T-helper 2 cell treated with Interferon-gamma antibody and Interleukin-4, amounts not matched to agents 5 μg/mL and 100 μg/mL, for 36 hours (primary cell): Measurements from ENCODE around the gene MGP.

Source experiments
- DNase-seq: peaks from one replicate; pipeline ENCODE4 v3.0.0; 2021; ENCODE audit warnings: low spot score
- H3K27ac Mint-ChIP-seq: one replicate; pipeline ENCODE4 v1.8.0; 2021; ENCODE audit warnings: mild to moderate bottlenecking, mixed read lengths
- H3K27me3 Mint-ChIP-seq: one replicate; pipeline ENCODE4 v1.8.0; 2021; ENCODE audit warnings: low read depth, mixed read lengths
- H3K36me3 Mint-ChIP-seq: one replicate; pipeline ENCODE4 v1.8.0; 2021; ENCODE audit warnings: low read depth, mixed read lengths
- H3K4me1 Mint-ChIP-seq: one replicate; pipeline ENCODE4 v1.8.0; 2021; ENCODE audit warnings: low read depth, mixed read lengths
- H3K4me3 Mint-ChIP-seq: one replicate; pipeline ENCODE4 v1.8.0; 2022; ENCODE audit warnings: mild to moderate bottlenecking, moderate library complexity, mixed read lengths
- H3K9me3 Mint-ChIP-seq: one replicate; pipeline ENCODE4 v1.8.0; 2021; ENCODE audit warnings: mixed read lengths

Gene MGP

GRCh38 chr12:14913381-14913781 is 27.7 kb upstream of the MGP start:
- peaks cover 88% of the 10 kb centered on the region for H3K36me3 Mint-ChIP-seq
- no peak overlapping the region for H3K27ac Mint-ChIP-seq
- peaks cover 13% of the 10 kb centered on the region for H3K4me1 Mint-ChIP-seq

DNA sequence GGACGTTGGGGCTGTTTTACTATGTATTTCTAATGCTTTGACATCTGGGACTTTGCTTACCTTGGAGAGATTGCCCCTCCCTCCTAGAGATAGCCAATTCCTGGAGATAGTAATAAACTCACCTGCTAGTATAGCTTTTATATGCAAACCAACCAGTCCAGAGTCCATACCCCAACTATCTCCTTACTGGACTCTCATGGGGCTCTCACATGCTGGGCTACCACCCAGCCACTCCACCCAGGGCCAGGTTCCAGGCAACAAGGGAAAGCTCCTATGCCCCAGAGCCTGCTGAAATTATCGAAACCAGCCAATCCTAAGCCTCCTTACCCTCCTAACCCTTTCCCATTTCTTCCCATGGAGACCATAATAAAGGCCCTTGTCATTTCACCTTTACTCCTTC is 25.5 kb upstream of the MGP start:
- no peak overlapping the region for H3K4me3 Mint-ChIP-seq
- H3K9me3 Mint-ChIP-seq: no peaks in the 10 kb centered on the region
- H3K27me3 Mint-ChIP-seq: no peaks in the 10 kb centered on the region
- peaks cover 14% of the 10 kb centered on the region for H3K4me1 Mint-ChIP-seq
- no peak for DNase-seq
- H3K36me3 Mint-ChIP-seq: peaks cover 84% of the 10 kb centered on the region
- no peak overlapping the region for H3K27ac Mint-ChIP-seq

More at GRCh38 chr12:14913381-14913781, 27.7 kb upstream of the MGP start:
- H3K27me3 Mint-ChIP-seq: no peaks in the 10 kb centered on the region
- no peak for DNase-seq
- no peak overlapping the region for H3K4me3 Mint-ChIP-seq
- H3K9me3 Mint-ChIP-seq: no peaks in the 10 kb centered on the region

DNA sequence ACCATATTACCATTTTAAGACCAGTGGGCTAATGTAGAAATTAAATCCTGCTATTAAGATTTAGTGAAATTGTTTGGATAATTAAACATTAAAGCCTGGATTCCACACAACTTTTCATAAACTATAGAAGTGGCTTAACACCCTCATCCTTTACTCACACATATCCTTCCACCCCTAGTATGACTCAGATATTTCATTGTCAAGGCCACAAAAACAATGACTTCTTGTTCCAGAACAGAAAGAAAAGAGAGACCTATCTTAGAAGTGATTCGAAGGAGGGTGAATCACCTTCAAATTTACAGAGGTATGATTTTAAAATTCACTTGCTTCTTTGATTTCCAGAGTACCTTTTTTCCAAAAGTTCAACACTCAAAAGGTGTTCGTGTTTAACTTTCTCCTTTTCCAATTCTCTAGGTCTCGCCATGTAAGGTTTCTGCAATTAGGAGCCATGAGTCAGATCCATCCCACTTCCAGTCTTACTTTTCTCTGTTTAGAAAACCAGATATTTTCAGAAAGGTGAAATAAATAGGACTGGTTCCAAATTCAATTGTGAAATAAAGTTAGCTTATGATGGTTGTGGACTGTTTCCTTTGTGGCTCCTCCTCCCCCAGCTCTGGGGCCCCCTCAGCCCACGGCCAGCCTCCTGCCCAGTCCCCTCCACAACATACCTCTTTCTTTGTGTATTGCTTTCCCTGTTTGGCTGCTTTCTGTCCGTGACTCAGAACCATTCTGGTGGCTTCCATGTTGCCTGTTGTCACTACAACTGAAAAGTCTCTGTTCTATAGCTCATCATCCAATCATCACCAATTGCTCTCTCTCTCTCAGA is 24.6 kb upstream of the MGP start:
- peak; percentile 38 for DNase-seq
- Mint-ChIP-seq H3K4me1 (peaks cover 14% of the 10 kb centered on the region), H3K4me3 (no peak overlapping the region), H3K27me3 (no peaks in the 10 kb centered on the region), H3K27ac (peak overlapping the region; percentile 68), H3K9me3 (peaks cover 3% of the 10 kb centered on the region), H3K36me3 (peaks cover 81% of the 10 kb centered on the region)

- no peaks in the 10 kb centered on the region for H3K27me3 Mint-ChIP-seq
- H3K4me3 Mint-ChIP-seq: no peak overlapping the region
- DNase-seq: no peak
- no peak overlapping the region for H3K27ac Mint-ChIP-seq
- peaks cover 63% of the 10 kb centered on the region for H3K36me3 Mint-ChIP-seq
- peaks cover 3% of the 10 kb centered on the region for H3K9me3 Mint-ChIP-seq
- H3K4me1 Mint-ChIP-seq: peaks cover 14% of the 10 kb centered on the region
Measured at GRCh38 chr12:14907953-14908352, 22.3 kb upstream of the MGP start.

DNA sequence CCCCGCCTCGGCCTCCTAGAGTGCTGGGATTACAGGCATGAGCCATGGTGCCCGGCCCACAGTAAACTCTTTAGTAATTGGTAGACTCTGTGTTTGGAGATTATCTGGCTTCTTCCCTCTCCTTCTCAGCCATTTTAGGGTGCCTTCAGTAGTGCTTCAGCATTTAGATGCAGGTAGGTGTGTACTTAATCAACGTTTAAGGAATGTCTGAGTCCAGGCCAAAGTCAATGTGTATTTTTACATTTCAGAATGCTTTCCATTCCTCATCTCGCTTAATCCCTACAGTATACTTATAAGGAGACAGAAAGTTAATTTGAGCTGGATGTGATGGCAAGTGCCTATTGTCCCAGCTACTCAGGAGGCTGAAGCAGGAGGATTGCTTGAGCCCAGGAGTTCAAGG is 20.5 kb upstream of the MGP start:
- DNase-seq: no peak
- H3K9me3 Mint-ChIP-seq: peaks cover 3% of the 10 kb centered on the region
- H3K4me1 Mint-ChIP-seq: peaks cover 13% of the 10 kb centered on the region

GRCh38 chr12:14905269-14906004 is 19.8 kb upstream of the MGP start:
- H3K27me3 Mint-ChIP-seq: no peaks in the 10 kb centered on the region
- H3K4me3 Mint-ChIP-seq: no peak overlapping the region
- peaks cover 41% of the 10 kb centered on the region for H3K36me3 Mint-ChIP-seq
- H3K27ac Mint-ChIP-seq: no peak overlapping the region
- H3K9me3 Mint-ChIP-seq: peaks cover 3% of the 10 kb centered on the region
- H3K4me1 Mint-ChIP-seq: peaks cover 10% of the 10 kb centered on the region
- DNase-seq: no peak

More for the DNA sequence above, 20.5 kb upstream of the MGP start:
- H3K27me3 Mint-ChIP-seq: no peaks in the 10 kb centered on the region
- no peak overlapping the region for H3K4me3 Mint-ChIP-seq
- H3K27ac Mint-ChIP-seq: no peak overlapping the region
- H3K36me3 Mint-ChIP-seq: peaks cover 48% of the 10 kb centered on the region

- Mint-ChIP-seq H3K27ac (no peak overlapping the region), H3K9me3 (peaks cover 3% of the 10 kb centered on the region), H3K36me3 (peaks cover 36% of the 10 kb centered on the region), H3K27me3 (no peaks in the 10 kb centered on the region), H3K4me3 (no peak overlapping the region), H3K4me1 (peaks cover 5% of the 10 kb centered on the region)
- no peak for DNase-seq
Measured at GRCh38 chr12:14904854-14905253, 19.2 kb upstream of the MGP start.

DNA sequence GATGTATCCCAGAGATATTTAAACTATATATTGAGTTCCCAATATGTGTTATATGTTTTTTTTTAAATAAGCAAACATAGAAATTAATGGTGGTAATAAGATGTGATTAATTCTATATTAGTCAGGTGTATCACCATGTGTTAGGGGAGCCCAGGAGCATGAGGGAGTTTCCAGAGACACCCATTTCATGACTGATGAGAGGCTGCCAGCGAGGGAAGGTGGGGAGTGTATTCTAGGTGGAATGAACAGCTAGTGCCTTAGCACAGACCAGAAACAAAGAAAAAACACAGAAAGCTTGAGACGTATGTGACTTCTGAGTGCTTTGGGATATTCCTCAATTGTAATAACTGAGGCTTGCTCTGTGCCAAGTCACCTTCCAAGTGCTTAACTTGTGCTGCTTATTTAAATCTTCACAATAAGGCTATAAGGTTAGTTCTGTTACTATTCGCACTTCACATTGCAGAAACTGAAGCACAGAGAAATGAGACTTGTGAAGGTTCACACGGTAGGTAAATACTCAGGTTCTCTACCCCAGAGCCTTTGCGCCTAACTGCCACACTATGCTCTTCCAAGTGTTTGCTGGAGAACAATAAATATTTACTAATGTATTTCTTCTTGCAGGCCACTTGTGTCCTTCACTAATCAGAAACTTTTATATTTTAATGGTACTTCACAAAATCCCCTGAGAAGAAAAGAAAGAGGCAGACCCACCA is 17.9 kb upstream of the MGP start:
- H3K27me3 Mint-ChIP-seq: no peaks in the 10 kb centered on the region
- H3K4me1 Mint-ChIP-seq: peaks cover 5% of the 10 kb centered on the region
- no peak for DNase-seq
- H3K36me3 Mint-ChIP-seq: peaks cover 28% of the 10 kb centered on the region
- H3K27ac Mint-ChIP-seq: no peak overlapping the region
- H3K9me3 Mint-ChIP-seq: peaks cover 3% of the 10 kb centered on the region
- no peak overlapping the region for H3K4me3 Mint-ChIP-seq

- peaks cover 18% of the 10 kb centered on the region for H3K36me3 Mint-ChIP-seq
- DNase-seq: no peak
Measured at GRCh38 chr12:14902465-14902864, 16.8 kb upstream of the MGP start.

DNA sequence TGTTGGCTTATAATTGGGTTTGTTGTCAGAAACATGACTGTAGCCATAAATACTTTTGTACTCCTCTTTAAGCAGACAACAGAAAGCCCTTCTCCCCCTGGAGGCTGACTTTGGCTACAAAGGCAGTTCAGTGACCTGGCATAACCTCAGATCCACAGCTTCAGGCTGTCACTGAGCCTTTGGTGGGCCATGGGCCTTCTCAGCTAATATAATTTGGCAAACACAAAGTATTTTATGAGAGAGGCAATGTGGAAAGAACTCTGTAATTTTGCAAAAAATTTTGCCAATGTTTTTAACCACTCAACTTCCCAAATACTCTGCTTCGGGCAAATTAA is 15.5 kb upstream of the MGP start:
- DNase-seq: no peak
- H3K9me3 Mint-ChIP-seq: peaks cover 3% of the 10 kb centered on the region
- H3K4me1 Mint-ChIP-seq: peaks cover 3% of the 10 kb centered on the region
- H3K4me3 Mint-ChIP-seq: no peak overlapping the region
- H3K27me3 Mint-ChIP-seq: peaks cover 1% of the 10 kb centered on the region
- peaks cover 11% of the 10 kb centered on the region for H3K36me3 Mint-ChIP-seq
- no peak overlapping the region for H3K27ac Mint-ChIP-seq

More at GRCh38 chr12:14902465-14902864, 16.8 kb upstream of the MGP start:
- peaks cover 3% of the 10 kb centered on the region for H3K4me1 Mint-ChIP-seq
- H3K4me3 Mint-ChIP-seq: no peak overlapping the region
- H3K27me3 Mint-ChIP-seq: no peaks in the 10 kb centered on the region
- no peak overlapping the region for H3K27ac Mint-ChIP-seq
- H3K9me3 Mint-ChIP-seq: peaks cover 3% of the 10 kb centered on the region

DNA sequence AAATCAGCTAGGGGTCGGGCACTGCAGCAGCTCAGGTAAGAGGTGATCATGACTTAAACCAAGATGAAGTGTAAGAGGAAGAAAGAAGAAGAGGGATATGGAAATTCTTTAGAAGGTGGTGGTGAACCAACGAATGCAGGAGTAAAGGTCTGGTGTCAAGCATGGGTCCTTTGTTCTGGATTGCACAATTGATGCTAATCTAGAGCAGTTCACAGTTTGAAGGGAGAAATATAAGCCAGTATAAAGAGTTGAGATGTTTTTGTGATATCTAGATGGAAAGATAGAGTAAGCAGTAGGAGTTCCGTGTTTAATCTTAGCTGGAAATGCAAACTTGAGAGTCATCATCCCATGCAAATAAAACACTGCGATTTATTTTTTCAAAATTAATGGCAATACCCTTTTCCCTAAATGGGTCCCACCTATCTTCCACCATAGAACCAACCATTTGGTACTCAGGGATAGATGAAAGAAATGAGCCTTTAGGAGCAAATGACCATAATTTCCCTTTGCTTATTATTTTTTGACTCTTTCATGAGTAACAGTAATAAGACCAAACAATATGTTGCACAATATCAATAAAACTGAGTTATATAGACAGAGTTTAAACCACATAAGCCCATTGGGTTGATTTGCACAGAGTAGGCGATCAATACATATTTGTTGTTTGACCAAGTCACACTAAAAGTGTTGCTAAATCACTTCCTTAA is 15.0 kb upstream of the MGP start:
- Mint-ChIP-seq H3K9me3 (peaks cover 3% of the 10 kb centered on the region), H3K27me3 (peaks cover 1% of the 10 kb centered on the region), H3K36me3 (peaks cover 8% of the 10 kb centered on the region), H3K4me1 (peaks cover 3% of the 10 kb centered on the region), H3K27ac (no peak overlapping the region), H3K4me3 (no peak overlapping the region)
- no peak for DNase-seq

GRCh38 chr12:14896521-14897169 is 11.0 kb upstream of the MGP start:
- Mint-ChIP-seq H3K27ac (no peak overlapping the region), H3K4me1 (peaks cover 2% of the 10 kb centered on the region), H3K4me3 (no peak overlapping the region), H3K9me3 (no peaks in the 10 kb centered on the region), H3K27me3 (peaks cover 1% of the 10 kb centered on the region), H3K36me3 (no peaks in the 10 kb centered on the region)
- no peak for DNase-seq

DNA sequence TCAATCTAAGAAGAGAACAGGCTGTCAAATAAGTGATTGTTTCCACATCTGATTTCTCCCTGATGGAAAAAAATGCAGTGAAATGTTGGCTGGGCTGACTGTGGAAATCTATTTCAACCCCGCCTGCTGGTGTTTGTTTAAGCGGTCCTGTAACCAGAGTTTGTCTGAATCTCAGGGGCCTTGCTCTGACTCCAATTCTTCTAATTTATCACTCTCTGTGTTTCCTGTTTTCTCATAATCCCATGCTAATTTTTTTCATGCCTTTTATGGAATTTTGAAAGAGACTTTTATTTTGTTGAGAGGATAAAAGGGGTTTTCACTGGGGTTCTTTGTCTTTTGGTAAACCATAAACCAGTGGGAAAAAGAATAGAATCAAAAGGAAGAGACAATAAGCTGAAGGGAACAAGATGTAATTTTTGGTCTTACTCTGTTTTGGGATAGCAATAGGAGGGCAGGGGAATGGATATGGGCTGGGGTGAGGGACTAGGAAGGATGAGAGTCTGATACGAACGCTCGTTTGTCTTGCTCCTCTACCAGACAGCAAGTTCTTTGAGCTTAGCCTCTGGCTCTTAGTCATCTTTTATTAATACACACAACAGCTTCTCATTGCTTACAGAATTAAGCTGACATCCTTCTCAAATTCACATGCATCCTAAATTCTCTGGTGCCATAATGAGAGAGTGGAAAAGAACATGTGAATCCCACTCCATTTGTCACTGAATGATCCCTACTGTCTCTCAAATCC is 8.0 kb upstream of the MGP start:
- Mint-ChIP-seq H3K36me3 (no peaks in the 10 kb centered on the region), H3K9me3 (no peaks in the 10 kb centered on the region), H3K4me1 (no peaks in the 10 kb centered on the region), H3K4me3 (no peak overlapping the region), H3K27me3 (peaks cover 10% of the 10 kb centered on the region), H3K27ac (no peak overlapping the region)
- no peak for DNase-seq
